Activated naive CD4-positive, alpha-beta T cell treated with anti-CD3 and anti-CD28 coated beads, Interleukin-2, amount 10 ng/mL, durations not matched to agents 7 days and 5 days (primary cell): Measurements from ENCODE around the gene CCDC106.
A peak's percentile ranks its signal among the peaks of the same experiment; 100 is the strongest.

Experiments
- CTCF ChIA-PET: fragments of 350-600 bp; sonication (Branson Sonifier 250); formaldehyde crosslinking; loops from one replicate; lab custom pipeline; 2021; ENCODE audit warnings: antibody characterized with exemption; lab: Charles Lee
- DNase-seq: peaks from one replicate; pipeline ENCODE4 v3.0.0-alpha.2; 2020
- H3K27ac Mint-ChIP-seq: one replicate; pipeline ENCODE4 v1.8.0; 2021; ENCODE audit warnings: mild to moderate bottlenecking, moderate library complexity, mixed read lengths
- H3K27me3 Mint-ChIP-seq: one replicate; pipeline ENCODE4 v1.8.0; 2021; ENCODE audit warnings: mild to moderate bottlenecking, mixed read lengths
- H3K36me3 Mint-ChIP-seq: one replicate; pipeline ENCODE4 v1.8.0; 2021; ENCODE audit warnings: mixed read lengths
- H3K4me1 Mint-ChIP-seq: one replicate; pipeline ENCODE4 v1.8.0; 2021; ENCODE audit warnings: mixed read lengths
- H3K4me3 Mint-ChIP-seq: one replicate; pipeline ENCODE4 v1.8.0; 2021; ENCODE audit warnings: mild to moderate bottlenecking, moderate library complexity, mixed read lengths
- H3K9me3 Mint-ChIP-seq: one replicate; pipeline ENCODE4 v1.8.0; 2021; ENCODE audit warnings: mixed read lengths

Gene CCDC106

DNA sequence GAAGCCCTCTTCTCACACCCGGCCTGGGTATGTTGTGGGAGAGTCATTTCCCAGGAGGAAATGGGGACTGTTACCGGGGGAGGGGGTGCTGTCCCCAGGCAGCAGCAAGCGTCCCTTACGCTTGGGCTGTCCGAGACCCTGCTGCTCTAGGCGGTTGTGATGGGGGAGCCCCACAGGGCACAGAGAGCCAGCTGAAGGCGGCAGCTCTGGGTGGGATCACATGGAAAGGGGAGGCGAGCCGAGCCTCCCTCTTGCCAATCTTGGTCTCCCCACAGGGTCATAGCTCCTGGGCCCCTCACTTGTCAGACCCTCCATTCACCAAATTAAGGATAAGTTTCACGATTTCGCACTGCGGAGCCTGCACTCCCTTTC is 49.0 kb downstream of the CCDC106 start:
- Mint-ChIP-seq H3K4me1 (no peaks in the 10 kb centered on the region), H3K9me3 (no peaks in the 10 kb centered on the region), H3K36me3 (peaks cover 24% of the 10 kb centered on the region), H3K4me3 (no peak overlapping the region), H3K27me3 (no peaks in the 10 kb centered on the region), H3K27ac (no peak overlapping the region)
- DNase-seq, result no peak
- CTCF ChIA-PET, result no interaction called here

DNA sequence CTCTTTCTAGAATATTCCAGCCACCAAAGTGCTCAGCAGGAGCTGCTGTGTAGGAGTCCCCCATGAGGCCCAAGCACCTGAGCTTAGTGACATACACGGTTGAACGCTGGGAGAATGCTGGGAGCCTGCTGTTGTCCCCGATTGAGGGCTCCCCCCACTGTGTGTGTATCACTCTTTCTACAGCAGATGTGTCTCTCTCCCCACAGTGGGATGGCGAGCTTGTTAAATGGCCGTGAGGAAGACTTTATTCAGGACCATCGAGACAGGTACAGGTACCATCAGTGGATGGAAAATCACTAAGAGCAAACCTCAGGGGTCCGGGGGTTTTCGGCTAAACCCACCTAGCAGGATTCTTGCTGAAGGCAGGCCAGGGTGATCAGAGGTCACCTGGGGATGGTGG is 49.7 kb downstream of the CCDC106 start:
- CTCF ChIA-PET, result no interaction called here
- peaks cover 24% of the 10 kb centered on the region for H3K36me3 Mint-ChIP-seq
- no peaks in the 10 kb centered on the region for H3K27me3 Mint-ChIP-seq
- H3K9me3 Mint-ChIP-seq, result no peaks in the 10 kb centered on the region
- no peak overlapping the region for H3K27ac Mint-ChIP-seq
- no peak overlapping the region for H3K4me3 Mint-ChIP-seq
- no peaks in the 10 kb centered on the region for H3K4me1 Mint-ChIP-seq
- DNase-seq, result no peak

DNA sequence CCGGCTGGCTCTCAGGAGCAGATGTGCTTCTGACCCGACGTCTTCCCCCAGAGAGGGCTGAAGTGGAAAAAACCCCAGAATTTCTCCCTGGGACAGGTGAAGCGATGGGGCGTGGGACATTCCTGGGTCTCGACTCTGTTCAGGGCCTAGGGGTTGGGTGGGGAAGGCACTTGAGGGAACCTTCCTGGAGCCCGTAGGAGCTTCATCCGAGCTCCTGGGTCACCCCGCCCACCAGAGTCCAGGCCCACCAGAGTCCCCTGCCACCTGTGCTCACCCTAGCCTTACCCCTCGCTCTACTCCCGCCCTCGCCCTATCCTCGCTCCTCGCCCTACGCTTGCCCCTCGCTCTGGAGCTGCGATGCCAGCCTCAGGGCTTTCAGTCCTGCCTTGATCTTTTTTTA is 50.2 kb downstream of the CCDC106 start:
- H3K9me3 Mint-ChIP-seq, result no peaks in the 10 kb centered on the region
- peak overlapping the region; percentile 38 for H3K27ac Mint-ChIP-seq
- CTCF ChIA-PET, result no interaction called here

DNA sequence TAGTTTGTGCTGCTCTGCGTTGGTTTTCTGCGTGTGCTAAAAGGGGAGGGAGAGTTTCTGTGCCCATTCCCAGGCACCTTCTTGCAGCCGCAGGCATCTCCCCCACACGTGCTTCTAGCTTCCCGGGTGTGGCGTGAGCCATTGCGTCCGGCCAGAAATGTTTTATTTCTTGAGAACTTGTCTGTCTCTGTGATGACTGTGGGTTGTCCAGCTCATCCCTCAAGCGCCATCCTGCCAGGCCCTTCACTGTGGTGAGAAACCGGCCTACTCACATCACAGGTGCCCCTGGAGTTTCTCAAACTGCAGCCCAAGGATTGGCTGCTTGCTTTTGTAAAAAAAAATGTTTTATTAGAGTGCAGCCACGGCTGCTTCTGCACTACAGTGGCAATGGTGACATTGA is 51.2 kb downstream of the CCDC106 start:
- Mint-ChIP-seq H3K4me1 (no peaks in the 10 kb centered on the region), H3K36me3 (peaks cover 23% of the 10 kb centered on the region), H3K9me3 (no peaks in the 10 kb centered on the region), H3K4me3 (no peak overlapping the region), H3K27me3 (no peaks in the 10 kb centered on the region), H3K27ac (no peak overlapping the region)
- CTCF ChIA-PET, result no interaction called here
- DNase-seq, result no peak

More for the DNA sequence above, 50.2 kb downstream of the CCDC106 start:
- no peak for DNase-seq
- Mint-ChIP-seq H3K4me3 (no peak overlapping the region), H3K4me1 (no peaks in the 10 kb centered on the region), H3K27me3 (no peaks in the 10 kb centered on the region), H3K36me3 (peaks cover 22% of the 10 kb centered on the region)

DNA sequence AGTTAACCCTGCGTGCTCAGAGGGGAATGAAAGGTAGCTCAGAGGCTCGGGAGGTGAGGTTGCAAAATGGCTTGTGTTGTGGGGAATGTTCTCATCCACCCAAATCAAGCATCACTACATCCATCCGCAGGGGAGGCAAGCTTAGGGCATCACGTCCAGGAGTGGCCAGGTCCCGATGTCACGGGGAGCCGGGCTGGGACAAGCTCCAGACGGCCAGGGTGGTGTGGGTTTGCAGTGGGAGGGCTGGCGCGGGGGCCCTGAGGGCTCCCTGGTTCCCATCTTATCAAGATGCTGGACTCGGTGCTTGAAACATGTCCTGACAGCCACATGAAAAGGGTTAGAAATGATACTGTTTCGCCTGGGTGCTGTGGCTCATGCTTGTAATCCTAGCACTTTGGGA is 52.8 kb downstream of the CCDC106 start:
- no peak overlapping the region for H3K27ac Mint-ChIP-seq
- no peaks in the 10 kb centered on the region for H3K27me3 Mint-ChIP-seq
- H3K4me3 Mint-ChIP-seq, result no peak overlapping the region
- no peaks in the 10 kb centered on the region for H3K4me1 Mint-ChIP-seq
- H3K9me3 Mint-ChIP-seq, result no peaks in the 10 kb centered on the region
- CTCF ChIA-PET, result no interaction called here
- no peak for DNase-seq
- H3K36me3 Mint-ChIP-seq, result peaks cover 26% of the 10 kb centered on the region

DNA sequence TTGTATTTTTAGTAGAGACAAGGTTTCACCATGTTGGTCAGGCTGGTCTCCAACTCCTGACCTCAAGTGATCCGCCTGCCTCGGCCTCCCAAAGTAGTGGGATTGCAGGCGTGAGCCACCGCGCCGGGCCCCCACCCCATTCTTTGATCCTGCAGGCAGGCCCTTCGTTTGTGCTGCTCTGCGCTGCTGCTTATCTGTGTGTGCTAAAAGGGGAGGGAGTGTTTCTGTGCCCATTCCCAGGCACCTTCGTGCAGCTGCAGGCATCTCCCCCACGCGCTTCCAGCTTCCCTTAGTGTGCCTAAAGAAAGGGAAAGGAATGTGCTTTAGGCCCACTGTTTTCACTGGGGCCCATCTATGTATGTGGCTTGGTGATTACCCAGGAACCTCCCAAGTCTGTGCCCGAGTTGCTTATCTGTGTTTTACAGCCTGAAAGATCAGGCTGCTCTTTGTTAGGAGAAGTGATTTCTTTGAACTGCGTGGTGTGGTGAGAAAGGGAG is 54.2 kb downstream of the CCDC106 start:
- no peak overlapping the region for H3K27ac Mint-ChIP-seq

More for the DNA sequence above, 54.2 kb downstream of the CCDC106 start:
- CTCF ChIA-PET, result interaction anchor here (1.2 kb wide), 1 partner anchor 45 kb away, joined by 3 read pairs; no protein-coding TSS in a partner anchor
- Mint-ChIP-seq H3K4me3 (no peak overlapping the region), H3K36me3 (peaks cover 25% of the 10 kb centered on the region), H3K9me3 (no peaks in the 10 kb centered on the region), H3K4me1 (no peaks in the 10 kb centered on the region), H3K27me3 (no peaks in the 10 kb centered on the region)
- no peak for DNase-seq
